ENCODE data around the gene MICA.
"Not testable (repeated sequence)": the region's sequence is repeated elsewhere in the genome, so short reads cannot be mapped to it uniquely, and the experiment has no call there.

The MICA gene

GRCh38 chr6:31405996-31406395, 2.6 kb downstream of the MICA start:
- in situ Hi-C loops (cut with MboI; ENCODE audit: low sequenced_read_pairs): no loop called here

GRCh38 chr6:31407699-31408098, 4.3 kb downstream of the MICA start:
- in situ Hi-C loops (cut with MboI; ENCODE audit: low sequenced_read_pairs): no loop called here

DNA sequence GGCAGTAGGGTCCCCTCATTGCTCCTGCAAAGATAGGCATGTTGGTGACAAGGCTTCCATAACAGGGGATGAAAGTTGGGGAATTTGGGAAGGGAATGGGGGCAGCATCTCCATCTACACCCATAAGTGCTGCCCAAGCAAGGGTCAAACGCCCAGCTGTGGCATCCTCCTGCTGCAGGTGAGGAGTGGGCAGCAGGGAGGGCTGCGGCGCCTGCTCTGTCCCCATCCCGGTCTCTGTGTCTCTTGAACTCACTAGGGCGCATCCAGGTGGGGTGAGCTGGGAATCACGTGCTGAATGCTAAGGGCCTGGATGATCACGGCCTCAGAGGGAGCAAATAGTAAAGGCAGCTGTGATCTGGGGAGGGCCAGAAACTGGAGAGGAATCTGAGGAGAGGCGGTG, 9.1 kb downstream of the MICA start:
- in situ Hi-C loops (cut with MboI; ENCODE audit: low sequenced_read_pairs): no loop called here

DNA sequence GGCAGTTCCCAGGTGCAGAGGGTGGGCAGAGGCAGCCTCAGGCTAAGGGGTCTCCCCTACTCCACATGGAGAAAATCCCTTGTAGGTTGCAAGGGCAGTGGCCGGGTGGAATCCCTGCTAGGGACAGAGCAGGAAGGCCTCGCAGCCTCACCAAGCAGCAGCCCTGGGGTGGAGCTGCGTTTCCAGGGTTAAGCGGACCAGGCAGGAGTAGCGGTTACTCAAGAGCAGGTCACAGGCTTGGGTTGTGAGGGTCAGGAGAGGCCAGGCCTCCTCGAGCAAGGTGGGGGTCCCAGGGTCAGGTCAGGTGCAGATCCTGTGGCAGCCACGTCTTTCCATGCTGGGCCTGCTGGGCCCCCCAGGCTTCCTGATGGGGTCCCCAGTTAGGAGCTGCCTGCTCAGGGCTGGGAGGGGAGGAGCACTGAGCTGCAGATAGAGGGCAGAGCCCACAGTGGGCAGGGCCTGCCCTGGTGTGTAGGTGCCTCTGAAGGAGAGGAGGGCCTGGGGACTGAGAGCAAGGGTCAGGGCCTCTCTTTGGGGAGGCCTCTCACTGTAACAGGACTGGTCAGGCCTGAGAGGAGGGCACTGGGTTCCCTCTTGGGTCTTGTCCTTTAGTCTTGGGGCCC, 10.9 kb downstream of the MICA start:
- in situ Hi-C loops (cut with MboI; ENCODE audit: low sequenced_read_pairs): not testable (repeated sequence)

- in situ Hi-C loops (cut with MboI; ENCODE audit: low sequenced_read_pairs): no loop called here
Measured at GRCh38 chr6:31414771-31415265, 11.4 kb downstream of the MICA start.

- in situ Hi-C loops (cut with MboI; ENCODE audit: low sequenced_read_pairs): no loop called here
Measured at GRCh38 chr6:31416394-31417014, 13.1 kb downstream of the MICA start.

- in situ Hi-C loops (cut with MboI; ENCODE audit: low sequenced_read_pairs): no loop called here
Measured at GRCh38 chr6:31418251-31418650, 14.9 kb downstream of the MICA start.

- in situ Hi-C loops (cut with MboI; ENCODE audit: low sequenced_read_pairs): no loop called here
Measured at GRCh38 chr6:31419842-31420241, 16.4 kb downstream of the MICA start.

GRCh38 chr6:31420546-31420945, 17.2 kb downstream of the MICA start:
- in situ Hi-C loops (cut with MboI; ENCODE audit: low sequenced_read_pairs): no loop called here

GRCh38 chr6:31422587-31422986, 19.2 kb downstream of the MICA start:
- in situ Hi-C loops (cut with MboI; ENCODE audit: low sequenced_read_pairs): no loop called here

DNA sequence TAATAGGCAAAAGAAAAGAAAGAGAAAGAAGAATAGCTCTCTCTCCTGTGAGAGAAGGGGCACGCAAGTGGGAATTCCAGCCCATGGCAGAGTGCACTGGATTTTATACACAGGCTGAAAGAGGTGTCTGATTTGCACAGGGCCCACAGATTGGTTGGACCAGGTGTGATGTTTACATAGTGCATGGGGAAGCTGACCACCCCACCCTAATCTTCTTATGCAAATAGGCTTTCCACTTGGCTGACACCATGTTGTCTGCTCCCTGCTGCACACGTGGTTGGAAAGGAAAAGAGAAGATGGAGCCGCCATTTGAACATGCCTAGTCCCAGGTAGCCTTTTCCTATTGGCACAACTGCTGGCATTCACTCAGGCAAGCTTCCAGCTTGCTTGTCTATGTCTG, 20.2 kb downstream of the MICA start:
- in situ Hi-C loops (cut with MboI; ENCODE audit: low sequenced_read_pairs): no loop called here

- in situ Hi-C loops (cut with MboI; ENCODE audit: low sequenced_read_pairs): no loop called here
Measured at GRCh38 chr6:31426395-31427354, 23.3 kb downstream of the MICA start.

GRCh38 chr6:31430449-31430848, 27.1 kb downstream of the MICA start:
- in situ Hi-C loops (cut with MboI; ENCODE audit: low sequenced_read_pairs): no loop called here

GRCh38 chr6:31435051-31435450, 31.7 kb downstream of the MICA start:
- in situ Hi-C loops (cut with MboI; ENCODE audit: low sequenced_read_pairs): not testable (repeated sequence)

GRCh38 chr6:31438222-31438621, 34.8 kb downstream of the MICA start:
- in situ Hi-C loops (cut with MboI; ENCODE audit: low sequenced_read_pairs): no loop called here

DNA sequence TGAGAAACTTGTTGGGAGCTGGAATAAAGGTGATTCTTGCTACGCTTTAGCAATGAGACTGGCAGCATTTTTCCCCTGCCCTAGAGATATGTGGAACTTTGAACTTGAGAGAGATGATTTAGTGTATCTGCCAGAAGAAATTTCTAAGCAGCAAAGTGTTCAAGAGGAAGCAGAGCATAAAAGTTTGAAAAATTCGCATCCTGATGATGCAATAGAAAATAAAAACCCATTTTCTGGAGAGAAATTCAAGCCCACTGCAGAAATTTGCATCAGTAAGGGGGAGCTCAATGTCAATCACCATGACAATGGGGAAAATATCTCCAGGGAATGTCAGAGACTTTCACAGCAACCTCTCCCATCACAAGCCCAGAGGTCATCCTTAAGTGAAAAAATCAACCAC, 35.3 kb downstream of the MICA start:
- in situ Hi-C loops (cut with MboI; ENCODE audit: low sequenced_read_pairs): no loop called here

GRCh38 chr6:31441365-31442267, 38.2 kb downstream of the MICA start:
- in situ Hi-C loops (cut with MboI; ENCODE audit: low sequenced_read_pairs): loop anchor here (10.0 kb wide), 1 partner anchor 47 kb away; no protein-coding TSS in a partner anchor

DNA sequence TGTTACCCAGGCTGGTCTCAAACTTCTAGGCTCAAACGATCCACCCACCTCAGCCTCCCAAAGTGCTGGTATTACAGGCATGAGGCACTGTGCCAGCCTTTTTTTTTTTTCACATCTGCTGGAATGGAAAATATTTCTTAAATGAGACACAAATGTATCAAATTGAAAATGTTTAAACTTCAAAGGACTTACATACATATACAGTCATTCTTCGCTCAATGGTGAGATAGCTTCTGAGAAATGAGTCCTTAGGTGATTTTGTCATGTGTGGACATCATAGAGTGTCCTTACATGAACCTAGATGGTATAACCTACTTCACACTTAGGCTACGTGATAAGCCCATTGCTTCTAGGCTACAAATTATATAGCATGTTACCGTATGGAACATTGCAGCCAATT, 43.1 kb downstream of the MICA start:
- in situ Hi-C loops (cut with MboI; ENCODE audit: low sequenced_read_pairs): loop anchor here (10.0 kb wide), 1 partner anchor 52 kb away; no protein-coding TSS in a partner anchor

- in situ Hi-C loops (cut with MboI; ENCODE audit: low sequenced_read_pairs): loop anchor here (10.0 kb wide), 1 partner anchor 52 kb away; no protein-coding TSS in a partner anchor
Measured at GRCh38 chr6:31446999-31447789, 43.8 kb downstream of the MICA start.

DNA sequence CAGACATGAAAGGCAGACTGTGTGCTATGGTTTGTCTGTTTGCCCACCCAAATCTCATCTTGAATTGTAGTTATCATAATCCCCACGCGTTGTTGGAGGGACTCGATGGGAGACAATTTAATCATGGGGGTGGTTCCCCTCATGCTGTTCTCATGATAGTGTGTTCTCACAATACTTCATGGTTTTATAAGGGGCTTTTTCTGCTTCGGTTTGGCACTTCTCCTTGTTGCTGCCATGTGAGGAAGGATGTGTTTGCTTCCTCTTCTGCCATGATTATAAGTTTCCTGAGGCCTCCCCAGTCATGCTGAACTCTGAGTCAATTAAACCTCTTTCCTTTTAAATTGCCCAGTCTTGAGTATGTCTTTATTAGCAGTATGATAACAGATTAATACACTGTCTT, 47.4 kb downstream of the MICA start:
- in situ Hi-C loops (cut with MboI; ENCODE audit: low sequenced_read_pairs): no loop called here
